CD14-positive monocyte (primary cell): Measurements from ENCODE around the gene FGF21. TPM values are rescaled to one million over a fixed set of nuclear protein-coding genes. Genes with fewer than 3 reads are reported as not detected.
"Not testable (repeated sequence)": the region's sequence is repeated elsewhere in the genome, so short reads cannot be mapped to it uniquely, and the experiment has no call there.

ENCODE experiments used
- DNase-seq, 3 donors: peaks; one replicate each; pipeline ENCODE4 v3.0.0-alpha.2; 2011 to 2022
- H2AFZ ChIP-seq: 2 replicates; pipeline ENCODE4 v1.6.0; 2012; ENCODE audit warnings: mild to moderate bottlenecking, low read depth, low read length, inconsistent platforms; ENCODE audit not compliant: insufficient read depth, poor library complexity, severe bottlenecking
- H3K27ac ChIP-seq, 2 donors: 1 replicate in 1 of 2; 2 replicates in 1 of 2; pipeline ENCODE4 v1.5.1; 2012 to 2013; ENCODE audit warnings: low read length in 2 of 2, control low read depth in 1 of 2, inconsistent platforms in 1 of 2, low read depth in 1 of 2, mild to moderate bottlenecking in 1 of 2
- H3K27me3 ChIP-seq, 2 donors: one replicate each; pipeline versions ENCODE4 v1.6.0 to v1.6.1; 2011 to 2013; ENCODE audit warnings: low read length in 2 of 2; ENCODE audit not compliant: control insufficient read depth in 2 of 2, insufficient read depth in 2 of 2
- H3K36me3 ChIP-seq, 2 donors: replicated peaks in 1 of 2; 1 replicate in 1 of 2; 2 replicates in 1 of 2; pipeline versions ENCODE4 v1.5.1 to v1.6.1; 2012 to 2013; ENCODE audit warnings: low read length in 2 of 2, control low read depth in 1 of 2, inconsistent platforms in 1 of 2, mild to moderate bottlenecking in 1 of 2; ENCODE audit not compliant: insufficient read depth in 2 of 2, control insufficient read depth in 1 of 2
- H3K4me1 ChIP-seq, 2 donors: 1 replicate in 1 of 2; 2 replicates in 1 of 2; pipeline versions ENCODE4 v1.5.1 to v1.6.1; 2012 to 2013; ENCODE audit warnings: low read length in 2 of 2, control low read depth in 1 of 2, inconsistent platforms in 1 of 2, mild to moderate bottlenecking in 1 of 2, moderate library complexity in 1 of 2; ENCODE audit not compliant: insufficient read depth in 2 of 2, control insufficient read depth in 1 of 2
- H3K4me2 ChIP-seq: replicated peaks from 2 replicates; pipeline ENCODE3; 2012; ENCODE audit warnings: low read length, moderate library complexity, mild to moderate bottlenecking; ENCODE audit not compliant: poor library complexity, severe bottlenecking; ENCODE audit errors: extremely low read depth
- H3K4me3 ChIP-seq, 3 experiments: fragments of 200-600 bp in 1 of 3; sonication (generic) in 1 of 3; replicated peaks in 1 of 3; 1 replicate in 2 of 3; 2 replicates in 1 of 3; pipeline ENCODE4 v1.5.1; 2011 to 2013; ENCODE audit warnings: low read length in 3 of 3, mild to moderate bottlenecking in 3 of 3, control low read depth in 2 of 3, low read depth in 2 of 3, inconsistent platforms in 1 of 3, moderate library complexity in 1 of 3
- H3K79me2 ChIP-seq: 2 replicates; pipeline ENCODE4 v1.6.0; 2012; ENCODE audit warnings: mild to moderate bottlenecking, control low read depth, inconsistent platforms, low read length, moderate library complexity; ENCODE audit not compliant: insufficient read depth
- H3K9ac ChIP-seq: 2 replicates; pipeline ENCODE4 v1.6.0; 2017; ENCODE audit warnings: low read length, mild to moderate bottlenecking; ENCODE audit not compliant: insufficient read depth, poor library complexity, severe bottlenecking
- H3K9me3 ChIP-seq, 2 donors: replicated peaks in 1 of 2; 1 replicate in 1 of 2; 2 replicates in 1 of 2; pipeline versions ENCODE4 v1.5.1 to v1.6.1; 2012 to 2013; ENCODE audit warnings: low read length in 2 of 2, control low read depth in 1 of 2; ENCODE audit not compliant: control insufficient read depth in 1 of 2, insufficient read depth in 1 of 2
- H4K20me1 ChIP-seq: 2 replicates; pipeline ENCODE4 v1.6.0; 2012; ENCODE audit warnings: mild to moderate bottlenecking, low read length, control low read depth, moderate library complexity; ENCODE audit not compliant: insufficient read depth
- H3K27ac Mint-ChIP-seq, 7 donors: one replicate each; pipeline ENCODE4 v1.8.0; 2020; ENCODE audit warnings: mild to moderate bottlenecking in 7 of 7, mixed read lengths in 7 of 7, moderate library complexity in 6 of 7, inconsistent platforms in 2 of 7
- H3K27me3 Mint-ChIP-seq, 3 donors: one replicate each; pipeline ENCODE4 v1.8.0; 2021 to 2022; ENCODE audit warnings: low read depth in 3 of 3, mild to moderate bottlenecking in 3 of 3, mixed read lengths in 3 of 3, moderate library complexity in 3 of 3, inconsistent platforms in 1 of 3
- H3K36me3 Mint-ChIP-seq, 2 donors: one replicate each; pipeline ENCODE4 v1.8.0; 2020; ENCODE audit warnings: mixed read lengths in 2 of 2, inconsistent platforms in 1 of 2, mild to moderate bottlenecking in 1 of 2
- H3K4me1 Mint-ChIP-seq: one replicate; pipeline ENCODE4 v1.8.0; 2020; ENCODE audit warnings: mild to moderate bottlenecking, mixed read lengths
- H3K4me3 Mint-ChIP-seq, 2 donors: one replicate each; pipeline ENCODE4 v1.8.0; 2020; ENCODE audit warnings: mild to moderate bottlenecking in 2 of 2, mixed read lengths in 2 of 2, moderate library complexity in 1 of 2
- H3K9me3 Mint-ChIP-seq, 7 donors: one replicate each; pipeline ENCODE4 v1.8.0; 2020 to 2022; ENCODE audit warnings: mixed read lengths in 7 of 7, mild to moderate bottlenecking in 6 of 7, moderate library complexity in 6 of 7, inconsistent platforms in 2 of 7
- CTCF ChIP-seq: fragments of 200-600 bp; IDR thresholded peaks from one replicate; pipeline ENCODE4 v1.8.0; 2022; ENCODE audit warnings: antibody characterized with exemption, mild to moderate bottlenecking
- WGBS: methylation state at CpG from one replicate; pipeline ENCODE4 v1.1.5; 2013; ENCODE audit warnings: missing lambda C conversion rate; ENCODE audit not compliant: insufficient coverage; 5-methylcytosine and 5-hydroxymethylcytosine counted together
- intact Hi-C, 2 donors: fragments of 100-400 bp; cut with micrococcal nuclease; formaldehyde crosslinking; loops; one replicate each; pipeline versions ENCODE4 v1.15.0 to v1.15.1; 2023
- polyA plus RNA-seq, 3 donors: library from polyadenylated mRNA; depleted of rRNA in 1 of 3; unstranded in 2 of 3; stranded (reverse) in 1 of 3; fragments of 300-500 nt in 2 of 3; fragments of >200 nt in 1 of 3; fragmentation: Illumina TruSeq in 2 of 3; gene quantifications; 1 replicate in 2 of 3; 2 replicates in 1 of 3; pipeline ENCODE4 v1.2.3, GENCODE V29; 2012 to 2021

The FGF21 gene
- polyA plus RNA-seq, 3 donors, result not detected

GRCh38 chr19:48760504-48761205, 5.3 kb downstream of the FGF21 start:
- H2AFZ ChIP-seq, result peak overlapping the region; percentile 68
- no peak for TF ChIP-seq CTCF
- no peaks in the 10 kb centered on the region for H3K36me3 Mint-ChIP-seq
- H3K4me2 ChIP-seq, result no peak overlapping the region
- H3K27ac Mint-ChIP-seq, result peak overlapping the region in 6 of 7 donors; percentile 4 to 78 (median 70)
- no peak overlapping the region for H3K27ac ChIP-seq
- H3K27me3 ChIP-seq, result peaks cover 0 to 8% of the 10 kb centered on the region in 2 donors
- peak overlapping the region in 1 of 2 donors; percentile 87 for H3K4me3 Mint-ChIP-seq
- intact Hi-C loops, result no loop called here
- no peaks in the 10 kb centered on the region for H3K9me3 ChIP-seq
- peak overlapping the region in 1 of 3 experiments; percentile 23 for H3K4me3 ChIP-seq
- H3K36me3 ChIP-seq, result no peaks in the 10 kb centered on the region
- peaks cover 34 to 54% (median 48%) of the 10 kb centered on the region in 3 donors for H3K27me3 Mint-ChIP-seq
- peaks cover 0 to 2% (median 0%) of the 10 kb centered on the region in 7 donors for H3K9me3 Mint-ChIP-seq
- no peak overlapping the region for H3K9ac ChIP-seq
- no peaks in the 10 kb centered on the region for H4K20me1 ChIP-seq
- WGBS, result 29% methylated on average over 7 of the region's 16 CpGs
- peak in 2 of 3 donors; percentile 41 to 75 for DNase-seq
- H3K79me2 ChIP-seq, result no peaks in the 10 kb centered on the region
- H3K4me1 Mint-ChIP-seq, result peaks cover 11% of the 10 kb centered on the region
- peaks cover 7 to 11% of the 10 kb centered on the region in 2 donors for H3K4me1 ChIP-seq

GRCh38 chr19:48765816-48766215, 10.5 kb downstream of the FGF21 start:
- Mint-ChIP-seq H3K4me3 (peak overlapping the region in 1 of 2 donors; percentile 36), H3K4me1 (peaks cover 20% of the 10 kb centered on the region), H3K27me3 (peaks cover 33 to 63% (median 42%) of the 10 kb centered on the region in 3 donors)
- H3K36me3 Mint-ChIP-seq, H3K27me3 ChIP-seq, H3K9me3 ChIP-seq, H3K4me3 ChIP-seq, H3K27ac ChIP-seq, H3K9ac ChIP-seq, H3K79me2 ChIP-seq, H4K20me1 ChIP-seq, H3K9me3 Mint-ChIP-seq, H3K4me2 ChIP-seq, H3K36me3 ChIP-seq, H2AFZ ChIP-seq, DNase-seq, H3K27ac Mint-ChIP-seq, intact Hi-C loops: not testable (repeated sequence)
- no CpG with 5 or more reads among the region's 5 CpGs for whole genome bisulfite sequencing
- peaks cover 21 to 23% of the 10 kb centered on the region in 2 donors for H3K4me1 ChIP-seq

GRCh38 chr19:48768171-48768753, 12.9 kb downstream of the FGF21 start:
- intact Hi-C loops, H3K36me3 Mint-ChIP-seq, H3K79me2 ChIP-seq, H3K27ac ChIP-seq, H3K9ac ChIP-seq, H3K4me3 Mint-ChIP-seq, H3K4me2 ChIP-seq, H3K36me3 ChIP-seq, DNase-seq, H3K27ac Mint-ChIP-seq, H3K27me3 ChIP-seq, H2AFZ ChIP-seq, H3K4me3 ChIP-seq, H4K20me1 ChIP-seq, H3K9me3 ChIP-seq, H3K9me3 Mint-ChIP-seq: not testable (repeated sequence)
- 10% methylated on average over 1 of the region's 6 CpGs for WGBS
- Mint-ChIP-seq H3K4me1 (peaks cover 18% of the 10 kb centered on the region), H3K27me3 (peaks cover 24 to 44% (median 27%) of the 10 kb centered on the region in 3 donors)
- H3K4me1 ChIP-seq, result peaks cover 20 to 21% of the 10 kb centered on the region in 2 donors
